GM23338 (cell line): ENCODE results near the gene SPAAR. TPM values are rescaled to one million over a fixed set of nuclear protein-coding genes. Genes with fewer than 3 reads are reported as not detected.

Experiments
- ATAC-seq: fragments of 200-7000 bp; cut with Tn5 transposase; 3 replicates; pipeline ENCODE4 v1.9.1; 2020
- DNase-seq: peaks from one replicate; pipeline ENCODE4 v3.0.0-alpha.2; 2015; ENCODE audit warnings: low spot score
- H2AFZ ChIP-seq: fragments of 200-600 bp; sonication (generic); 2 replicates; pipeline ENCODE4 v1.8.0; 2016; ENCODE audit warnings: antibody characterized with exemption, mild to moderate bottlenecking, moderate library complexity
- H3F3A ChIP-seq: fragments of 200-600 bp; sonication (generic); replicated peaks from 2 replicates; pipeline ENCODE4 v1.8.0; 2017; ENCODE audit warnings: antibody characterized with exemption, mixed run types, low read depth
- H3K27ac ChIP-seq: fragments of 200-600 bp; sonication (generic); 2 replicates; pipeline ENCODE4 v1.6.1; 2016; ENCODE audit warnings: low read depth
- H3K27me3 ChIP-seq: fragments of 200-600 bp; sonication (generic); 2 replicates; pipeline ENCODE4 v1.8.0; 2016; ENCODE audit warnings: mild to moderate bottlenecking, mixed run types, moderate library complexity; ENCODE audit not compliant: insufficient read depth
- H3K36me3 ChIP-seq: fragments of 200-600 bp; sonication (generic); 2 replicates; pipeline ENCODE4 v1.8.0; 2016; ENCODE audit warnings: mild to moderate bottlenecking; ENCODE audit not compliant: insufficient read depth
- H3K4me1 ChIP-seq: fragments of 200-600 bp; sonication (generic); 2 replicates; pipeline ENCODE4 v1.8.0; 2016; ENCODE audit warnings: mild to moderate bottlenecking, moderate library complexity; ENCODE audit not compliant: insufficient read depth
- H3K4me2 ChIP-seq: fragments of 200-600 bp; sonication (generic); 2 replicates; pipeline ENCODE4 v1.7.1; 2017; ENCODE audit warnings: mixed run types
- H3K4me3 ChIP-seq: fragments of 200-600 bp; sonication (generic); 2 replicates; pipeline ENCODE4 v1.6.1; 2016; ENCODE audit warnings: mixed run types
- H3K79me2 ChIP-seq: fragments of 200-600 bp; sonication (generic); replicated peaks from 2 replicates; pipeline ENCODE4 v1.8.0; 2017; ENCODE audit warnings: mild to moderate bottlenecking; ENCODE audit not compliant: insufficient read depth
- H3K9me2 ChIP-seq: fragments of 200-600 bp; sonication (generic); 2 replicates; pipeline ENCODE4 v1.8.0; 2017; ENCODE audit not compliant: insufficient read depth
- H4K20me1 ChIP-seq: fragments of 200-600 bp; sonication (generic); replicated peaks from 2 replicates; pipeline ENCODE4 v1.8.0; 2017; ENCODE audit warnings: mild to moderate bottlenecking; ENCODE audit not compliant: insufficient read depth
- H3K27ac Mint-ChIP-seq: 2 replicates; pipeline ENCODE4 v1.8.0; 2020; ENCODE audit warnings: inconsistent platforms, mild to moderate bottlenecking, moderate library complexity, mixed read lengths
- H3K27me3 Mint-ChIP-seq: 3 replicates; pipeline ENCODE4 v1.8.0; 2022; ENCODE audit warnings: low read depth, mild to moderate bottlenecking, moderate library complexity, mixed read lengths, inconsistent platforms; ENCODE audit not compliant: insufficient read depth, poor library complexity
- H3K36me3 Mint-ChIP-seq: 3 replicates; pipeline ENCODE4 v1.8.0; 2021; ENCODE audit warnings: low read depth, mild to moderate bottlenecking, inconsistent platforms, moderate library complexity, mixed read lengths
- H3K4me1 Mint-ChIP-seq: 3 replicates; pipeline ENCODE4 v1.8.0; 2020; ENCODE audit warnings: mild to moderate bottlenecking, inconsistent platforms, mixed read lengths
- H3K4me3 Mint-ChIP-seq: 3 replicates; pipeline ENCODE4 v1.8.0; 2021; ENCODE audit warnings: moderate library complexity, mild to moderate bottlenecking, inconsistent platforms, mixed read lengths
- H3K9me3 Mint-ChIP-seq: 3 replicates; pipeline ENCODE4 v1.8.0; 2020; ENCODE audit warnings: moderate library complexity, mild to moderate bottlenecking, inconsistent platforms, mixed read lengths
- CREB1 ChIP-seq: fragments of 250-450 bp; sonication (Bioruptor Pico); IDR thresholded peaks from 2 replicates; pipeline ENCODE4 v1.5.0; 2020; ENCODE audit warnings: low read depth, mild to moderate bottlenecking, moderate library complexity
- CTCF ChIP-seq, 2 experiments: fragments of 200-600 bp in 1 of 2; sonication (generic) in 1 of 2; conservative IDR thresholded peaks; 2 replicates each; pipeline versions ENCODE4 v1.5.1 to v1.6.1; 2016 to 2017; ENCODE audit warnings: antibody characterized with exemption in 2 of 2, low read depth in 2 of 2, mild to moderate bottlenecking in 2 of 2, moderate library complexity in 1 of 2
- EZH2phosphoT487 ChIP-seq: fragments of 200-600 bp; sonication (generic); IDR thresholded peaks from one replicate; pipeline ENCODE4 v1.8.1; 2018; ENCODE audit warnings: antibody characterized with exemption; ENCODE audit not compliant: unreplicated experiment
- POLR2AphosphoS5 ChIP-seq: IDR thresholded peaks from 2 replicates; pipeline ENCODE4 v1.6.1; 2016; ENCODE audit warnings: antibody characterized with exemption, low read depth
- STAT1 ChIP-seq: IDR thresholded peaks from one replicate; pipeline ENCODE4 v1.6.1; 2016; ENCODE audit warnings: antibody characterized with exemption; ENCODE audit not compliant: unreplicated experiment
- ZNF114 ChIP-seq: fragments of 250-450 bp; sonication (Bioruptor Pico); IDR thresholded peaks from 2 replicates; pipeline ENCODE4 v1.5.0; 2020; ENCODE audit warnings: mild to moderate bottlenecking, moderate library complexity
- ZNF331 ChIP-seq: fragments of 250-450 bp; sonication (Bioruptor Pico); IDR thresholded peaks from 2 replicates; pipeline ENCODE4 v1.5.0; 2020; ENCODE audit warnings: low read depth, mild to moderate bottlenecking, moderate library complexity
- ZNF462 ChIP-seq: fragments of 250-450 bp; sonication (Bioruptor Pico); IDR thresholded peaks from 2 replicates; pipeline ENCODE4 v1.5.0; 2020; ENCODE audit warnings: mild to moderate bottlenecking, moderate library complexity
- polyA plus RNA-seq: library from polyadenylated mRNA; unstranded; fragments of >200 nt; fragmentation: Nextera tagmentation; extraction: Ambion mirVana; gene quantifications from 2 replicates; pipeline ENCODE4 v1.2.1, GENCODE V29; 2016
- total RNA-seq: library from RNA; depleted of rRNA; stranded (reverse); fragments of >200 nt; shearing (Covaris generic); gene quantifications from 2 replicates; pipeline ENCODE4 v1.2.3, GENCODE V29; 2014
- TF ChIP-seq, protein P1 (sequence below): IDR thresholded peaks from one replicate; pipeline ENCODE4 v1.6.1; 2018; ENCODE audit warnings: antibody characterized with exemption; ENCODE audit not compliant: unreplicated experiment

The SPAAR gene
- total and polyA plus RNA-seq, 2 experiments from 2014 or later, result not detected

DNA sequence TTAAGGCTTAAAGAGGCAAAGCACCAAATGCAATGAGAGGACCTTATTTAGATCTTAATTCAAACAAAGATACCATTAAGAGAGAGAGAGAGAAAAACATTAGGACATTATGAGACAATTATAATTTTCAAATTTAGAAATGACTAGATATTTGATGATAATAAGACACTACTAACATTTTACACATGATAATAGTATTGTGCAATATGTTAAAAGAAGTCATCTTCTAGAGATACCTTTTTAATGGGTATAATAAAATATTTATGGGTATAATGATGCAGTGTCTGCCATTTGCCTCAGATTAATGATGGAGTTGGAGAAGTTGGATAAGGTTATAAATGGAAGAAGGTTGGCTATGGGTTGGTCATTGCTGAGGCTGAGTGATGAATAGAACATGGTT is 21.2 kb downstream of the SPAAR start (continued):
- TF ChIP-seq ZNF331 (no peak), CTCF (conservative IDR thresholded peaks at IDR 0.05; ENCODE audit: low read depth in 2 of 2) (no peak), STAT1 (no peak), ZNF114 (CRISPR knock-in tag) (no peak), CREB1 (CRISPR knock-in tag) (no peak), EZH2phosphoT487 (no peak)
- TF ChIP-seq, protein P1, sequence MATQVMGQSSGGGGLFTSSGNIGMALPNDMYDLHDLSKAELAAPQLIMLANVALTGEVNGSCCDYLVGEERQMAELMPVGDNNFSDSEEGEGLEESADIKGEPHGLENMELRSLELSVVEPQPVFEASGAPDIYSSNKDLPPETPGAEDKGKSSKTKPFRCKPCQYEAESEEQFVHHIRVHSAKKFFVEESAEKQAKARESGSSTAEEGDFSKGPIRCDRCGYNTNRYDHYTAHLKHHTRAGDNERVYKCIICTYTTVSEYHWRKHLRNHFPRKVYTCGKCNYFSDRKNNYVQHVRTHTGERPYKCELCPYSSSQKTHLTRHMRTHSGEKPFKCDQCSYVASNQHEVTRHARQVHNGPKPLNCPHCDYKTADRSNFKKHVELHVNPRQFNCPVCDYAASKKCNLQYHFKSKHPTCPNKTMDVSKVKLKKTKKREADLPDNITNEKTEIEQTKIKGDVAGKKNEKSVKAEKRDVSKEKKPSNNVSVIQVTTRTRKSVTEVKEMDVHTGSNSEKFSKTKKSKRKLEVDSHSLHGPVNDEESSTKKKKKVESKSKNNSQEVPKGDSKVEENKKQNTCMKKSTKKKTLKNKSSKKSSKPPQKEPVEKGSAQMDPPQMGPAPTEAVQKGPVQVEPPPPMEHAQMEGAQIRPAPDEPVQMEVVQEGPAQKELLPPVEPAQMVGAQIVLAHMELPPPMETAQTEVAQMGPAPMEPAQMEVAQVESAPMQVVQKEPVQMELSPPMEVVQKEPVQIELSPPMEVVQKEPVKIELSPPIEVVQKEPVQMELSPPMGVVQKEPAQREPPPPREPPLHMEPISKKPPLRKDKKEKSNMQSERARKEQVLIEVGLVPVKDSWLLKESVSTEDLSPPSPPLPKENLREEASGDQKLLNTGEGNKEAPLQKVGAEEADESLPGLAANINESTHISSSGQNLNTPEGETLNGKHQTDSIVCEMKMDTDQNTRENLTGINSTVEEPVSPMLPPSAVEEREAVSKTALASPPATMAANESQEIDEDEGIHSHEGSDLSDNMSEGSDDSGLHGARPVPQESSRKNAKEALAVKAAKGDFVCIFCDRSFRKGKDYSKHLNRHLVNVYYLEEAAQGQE, result no peak

- Histone ChIP-seq H3K4me3 (no peak overlapping the region), H3K79me2 (no peaks in the 10 kb centered on the region), H3K27me3 (no peaks in the 10 kb centered on the region), H3K4me2 (no peak overlapping the region), H2AFZ (no peak overlapping the region), H3K36me3 (no peaks in the 10 kb centered on the region), H3K4me1 (no peaks in the 10 kb centered on the region), H3F3A (no peaks in the 10 kb centered on the region), H4K20me1 (no peaks in the 10 kb centered on the region), H3K9me2 (no peaks in the 10 kb centered on the region), H3K27ac (no peak overlapping the region)
- Mint-ChIP-seq H3K4me3 (no peak overlapping the region), H3K27ac (no peak overlapping the region), H3K4me1 (no peaks in the 10 kb centered on the region), H3K9me3 (no peaks in the 10 kb centered on the region; the same call in 2 of the 3 replicates), H3K36me3 (no peaks in the 10 kb centered on the region), H3K27me3 (peaks cover 4% of the 10 kb centered on the region)
- no peak for DNase-seq
- no peak for ATAC-seq
- TF ChIP-seq CREB1 (CRISPR knock-in tag) (no peak), EZH2phosphoT487 (no peak), ZNF462 (CRISPR knock-in tag) (no peak), POLR2AphosphoS5 (no peak), ZNF114 (CRISPR knock-in tag) (no peak), STAT1 (no peak), ZNF331 (no peak)
- TF ChIP-seq, protein P1, result no peak
Observed at GRCh38 chr9:35930989-35931388, 21.7 kb downstream of the SPAAR start.
